ENCODE results near the gene TEX9. TPM values are rescaled to one million over a fixed set of nuclear protein-coding genes. Genes with fewer than 3 reads are reported as not detected.

TEX9 gene
- total and polyA plus RNA-seq, 5 donors from 2014 or later, result 0.53 to 1.2 (median 0.90) TPM; not detected in 1

GRCh38 chr15:56349554-56349953, 15.7 kb upstream of the TEX9 start:
- no peaks in the 10 kb centered on the region for H3K4me1 Mint-ChIP-seq
- no peaks in the 10 kb centered on the region for H3K36me3 Mint-ChIP-seq
- no peak for DNase-seq
- H3K4me3 Mint-ChIP-seq, result no peak overlapping the region
- H3K4me3 ChIP-seq (ENCODE audit: low read depth, low read length), result no peak overlapping the region
- H3K27ac Mint-ChIP-seq, result no peak overlapping the region
- no peak for ATAC-seq (ENCODE audit: low read depth in 2 of 2)
- peaks cover 0 to 2% (median 0%) of the 10 kb centered on the region in 7 donors for H3K9me3 Mint-ChIP-seq
- no peaks in the 10 kb centered on the region for H3K9me3 ChIP-seq (ENCODE audit: control insufficient read depth in 2 of 2, low read length in 2 of 2)
- H3K4me1 ChIP-seq (ENCODE audit: control insufficient read depth, insufficient read depth, low read length, poor library complexity, severe bottlenecking), result no peaks in the 10 kb centered on the region
- H3K27ac ChIP-seq (ENCODE audit: insufficient read depth, low read length, poor library complexity, severe bottlenecking), result no peak overlapping the region
- no peaks in the 10 kb centered on the region for H3K36me3 ChIP-seq (ENCODE audit: control insufficient read depth, insufficient read depth, low read length)
- no peaks in the 10 kb centered on the region for H3K27me3 ChIP-seq (ENCODE audit: control insufficient read depth, insufficient read depth, low read length)
- peaks cover 6% of the 10 kb centered on the region for H3K27me3 Mint-ChIP-seq

- H3K27me3 ChIP-seq (ENCODE audit: control insufficient read depth, insufficient read depth, low read length), result no peaks in the 10 kb centered on the region
- H3K4me3 ChIP-seq (ENCODE audit: low read depth, low read length), result no peak overlapping the region
- H3K27ac ChIP-seq (ENCODE audit: insufficient read depth, low read length, poor library complexity, severe bottlenecking), result no peak overlapping the region
- no peaks in the 10 kb centered on the region for H3K36me3 ChIP-seq (ENCODE audit: control insufficient read depth, insufficient read depth, low read length)
- Mint-ChIP-seq H3K36me3 (no peaks in the 10 kb centered on the region), H3K27me3 (peaks cover 6% of the 10 kb centered on the region), H3K9me3 (peaks cover 0 to 2% (median 0%) of the 10 kb centered on the region in 7 donors), H3K4me3 (no peak overlapping the region), H3K27ac (no peak overlapping the region), H3K4me1 (no peaks in the 10 kb centered on the region)
- H3K4me1 ChIP-seq (ENCODE audit: control insufficient read depth, insufficient read depth, low read length, poor library complexity, severe bottlenecking), result no peaks in the 10 kb centered on the region
- ATAC-seq (ENCODE audit: low read depth in 2 of 2) (no peak), DNase-seq (no peak)
- H3K9me3 ChIP-seq (ENCODE audit: control insufficient read depth in 2 of 2, low read length in 2 of 2), result no peaks in the 10 kb centered on the region
These were observed 13.9 kb upstream of the TEX9 start for GRCh38 chr15:56351353-56351752.

- peaks cover 0 to 2% (median 0%) of the 10 kb centered on the region in 7 donors for H3K9me3 Mint-ChIP-seq
- H3K27me3 ChIP-seq (ENCODE audit: control insufficient read depth, insufficient read depth, low read length), result no peaks in the 10 kb centered on the region
- H3K4me1 ChIP-seq (ENCODE audit: control insufficient read depth, insufficient read depth, low read length, poor library complexity, severe bottlenecking), result no peaks in the 10 kb centered on the region
- H3K4me3 ChIP-seq (ENCODE audit: low read depth, low read length), result no peak overlapping the region
- H3K27ac ChIP-seq (ENCODE audit: insufficient read depth, low read length, poor library complexity, severe bottlenecking), result no peak overlapping the region
- H3K36me3 ChIP-seq (ENCODE audit: control insufficient read depth, insufficient read depth, low read length), result no peaks in the 10 kb centered on the region
- H3K4me1 Mint-ChIP-seq, result no peaks in the 10 kb centered on the region
- no peak for DNase-seq
- H3K36me3 Mint-ChIP-seq, result no peaks in the 10 kb centered on the region
- no peak overlapping the region for H3K4me3 Mint-ChIP-seq
- H3K27me3 Mint-ChIP-seq, result peaks cover 11% of the 10 kb centered on the region
- H3K27ac Mint-ChIP-seq, result no peak overlapping the region
- no peak for ATAC-seq (ENCODE audit: low read depth in 2 of 2)
- H3K9me3 ChIP-seq (ENCODE audit: control insufficient read depth in 2 of 2, low read length in 2 of 2), result no peaks in the 10 kb centered on the region
These were observed 13.2 kb upstream of the TEX9 start for GRCh38 chr15:56351957-56352506.

GRCh38 chr15:56353119-56353518, 12.1 kb upstream of the TEX9 start:
- ATAC-seq (ENCODE audit: low read depth in 2 of 2) (no peak), DNase-seq (no peak)
- Histone ChIP-seq H3K27ac (ENCODE audit: insufficient read depth, low read length, poor library complexity, severe bottlenecking) (no peak overlapping the region), H3K9me3 (ENCODE audit: control insufficient read depth in 2 of 2, low read length in 2 of 2) (no peaks in the 10 kb centered on the region), H3K36me3 (ENCODE audit: control insufficient read depth, insufficient read depth, low read length) (no peaks in the 10 kb centered on the region), H3K4me1 (ENCODE audit: control insufficient read depth, insufficient read depth, low read length, poor library complexity, severe bottlenecking) (no peaks in the 10 kb centered on the region), H3K27me3 (ENCODE audit: control insufficient read depth, insufficient read depth, low read length) (no peaks in the 10 kb centered on the region), H3K4me3 (ENCODE audit: low read depth, low read length) (no peak overlapping the region)
- no peak overlapping the region for H3K27ac Mint-ChIP-seq
- no peaks in the 10 kb centered on the region for H3K36me3 Mint-ChIP-seq
- H3K9me3 Mint-ChIP-seq, result peaks cover 0 to 3% (median 0%) of the 10 kb centered on the region in 7 donors
- peaks cover 11% of the 10 kb centered on the region for H3K27me3 Mint-ChIP-seq
- H3K4me1 Mint-ChIP-seq, result no peaks in the 10 kb centered on the region
- H3K4me3 Mint-ChIP-seq, result no peak overlapping the region

GRCh38 chr15:56353740-56354139, 11.5 kb upstream of the TEX9 start:
- Mint-ChIP-seq H3K9me3 (peaks cover 0 to 3% (median 0%) of the 10 kb centered on the region in 7 donors), H3K27ac (no peak overlapping the region), H3K4me3 (no peak overlapping the region), H3K36me3 (no peaks in the 10 kb centered on the region), H3K4me1 (no peaks in the 10 kb centered on the region), H3K27me3 (peaks cover 7% of the 10 kb centered on the region)
- DNase-seq (no peak), ATAC-seq (ENCODE audit: low read depth in 2 of 2) (no peak)
- Histone ChIP-seq H3K27me3 (ENCODE audit: control insufficient read depth, insufficient read depth, low read length) (no peaks in the 10 kb centered on the region), H3K36me3 (ENCODE audit: control insufficient read depth, insufficient read depth, low read length) (no peaks in the 10 kb centered on the region), H3K4me3 (ENCODE audit: low read depth, low read length) (no peak overlapping the region), H3K27ac (ENCODE audit: insufficient read depth, low read length, poor library complexity, severe bottlenecking) (no peak overlapping the region), H3K9me3 (ENCODE audit: control insufficient read depth in 2 of 2, low read length in 2 of 2) (no peaks in the 10 kb centered on the region), H3K4me1 (ENCODE audit: control insufficient read depth, insufficient read depth, low read length, poor library complexity, severe bottlenecking) (no peaks in the 10 kb centered on the region)

- H3K9me3 ChIP-seq (ENCODE audit: control insufficient read depth in 2 of 2, low read length in 2 of 2), result peaks cover 0 to 2% of the 10 kb centered on the region in 2 experiments
- Mint-ChIP-seq H3K27me3 (peaks cover 5% of the 10 kb centered on the region), H3K27ac (no peak overlapping the region), H3K4me3 (no peak overlapping the region), H3K36me3 (no peaks in the 10 kb centered on the region), H3K9me3 (peaks cover 0 to 4% (median 2%) of the 10 kb centered on the region in 7 donors), H3K4me1 (no peaks in the 10 kb centered on the region)
- H3K27me3 ChIP-seq (ENCODE audit: control insufficient read depth, insufficient read depth, low read length), result peaks cover 8% of the 10 kb centered on the region
- ATAC-seq (ENCODE audit: low read depth in 2 of 2), result no peak
- H3K4me3 ChIP-seq (ENCODE audit: low read depth, low read length), result no peak overlapping the region
- no peak for DNase-seq
- no peaks in the 10 kb centered on the region for H3K36me3 ChIP-seq (ENCODE audit: control insufficient read depth, insufficient read depth, low read length)
- H3K4me1 ChIP-seq (ENCODE audit: control insufficient read depth, insufficient read depth, low read length, poor library complexity, severe bottlenecking), result no peaks in the 10 kb centered on the region
- no peak overlapping the region for H3K27ac ChIP-seq (ENCODE audit: insufficient read depth, low read length, poor library complexity, severe bottlenecking)
These were observed 8.6 kb upstream of the TEX9 start for GRCh38 chr15:56356616-56357015.

- H3K27me3 ChIP-seq (ENCODE audit: control insufficient read depth, insufficient read depth, low read length), result peaks cover 12% of the 10 kb centered on the region
- H3K4me1 Mint-ChIP-seq, result no peaks in the 10 kb centered on the region
- H3K4me1 ChIP-seq (ENCODE audit: control insufficient read depth, insufficient read depth, low read length, poor library complexity, severe bottlenecking), result no peaks in the 10 kb centered on the region
- DNase-seq, result no peak
- no peak overlapping the region for H3K27ac ChIP-seq (ENCODE audit: insufficient read depth, low read length, poor library complexity, severe bottlenecking)
- peaks cover 0 to 7% (median 4%) of the 10 kb centered on the region in 7 donors for H3K9me3 Mint-ChIP-seq
- ATAC-seq (ENCODE audit: low read depth in 2 of 2), result no peak
- H3K27ac Mint-ChIP-seq, result no peak overlapping the region
- H3K4me3 ChIP-seq (ENCODE audit: low read depth, low read length), result no peak overlapping the region
- no peaks in the 10 kb centered on the region for H3K36me3 Mint-ChIP-seq
- H3K4me3 Mint-ChIP-seq, result peak overlapping the region in 1 of 4 donors; percentile 59
- peaks cover 0 to 2% of the 10 kb centered on the region in 2 experiments for H3K9me3 ChIP-seq (ENCODE audit: control insufficient read depth in 2 of 2, low read length in 2 of 2)
- peaks cover 17% of the 10 kb centered on the region for H3K27me3 Mint-ChIP-seq
- no peaks in the 10 kb centered on the region for H3K36me3 ChIP-seq (ENCODE audit: control insufficient read depth, insufficient read depth, low read length)
These were observed 6.6 kb upstream of the TEX9 start for GRCh38 chr15:56358604-56359003.

- Histone ChIP-seq H3K4me3 (ENCODE audit: low read depth, low read length) (no peak overlapping the region), H3K4me1 (ENCODE audit: control insufficient read depth, insufficient read depth, low read length, poor library complexity, severe bottlenecking) (peaks cover 19% of the 10 kb centered on the region), H3K27ac (ENCODE audit: insufficient read depth, low read length, poor library complexity, severe bottlenecking) (no peak overlapping the region), H3K36me3 (ENCODE audit: control insufficient read depth, insufficient read depth, low read length) (no peaks in the 10 kb centered on the region), H3K9me3 (ENCODE audit: control insufficient read depth in 2 of 2, low read length in 2 of 2) (peaks cover 0 to 2% of the 10 kb centered on the region in 2 experiments), H3K27me3 (ENCODE audit: control insufficient read depth, insufficient read depth, low read length) (peaks cover 27% of the 10 kb centered on the region)
- H3K27ac Mint-ChIP-seq, result no peak overlapping the region
- DNase-seq (no peak), ATAC-seq (ENCODE audit: low read depth in 2 of 2) (no peak)
- H3K27me3 Mint-ChIP-seq, result peaks cover 44% of the 10 kb centered on the region
- peaks cover 0 to 10% (median 4%) of the 10 kb centered on the region in 7 donors for H3K9me3 Mint-ChIP-seq
- peaks cover 7 to 18% (median 13%) of the 10 kb centered on the region in 4 donors for H3K4me1 Mint-ChIP-seq
- peaks cover 4% of the 10 kb centered on the region for H3K36me3 Mint-ChIP-seq
- H3K4me3 Mint-ChIP-seq, result no peak overlapping the region
These were observed 3.2 kb upstream of the TEX9 start for GRCh38 chr15:56361987-56362386.

Measured in CD4-positive, CD25-positive, alpha-beta regulatory T cell (primary cell).